PC-9 (cell line): ENCODE measurements around the gene HNRNPU.

Experiments
- EZH2 ChIP-seq: fragments of 200-600 bp; sonication (generic); IDR thresholded peaks from 2 replicates; pipeline ENCODE4 v1.8.0; 2017; ENCODE audit warnings: antibody characterized with exemption, low read depth
- TF ChIP-seq, protein P1 (sequence below): fragments of 200-600 bp; sonication (generic); conservative IDR thresholded peaks from 2 replicates; pipeline ENCODE4 v1.6.1; 2017; ENCODE audit warnings: mixed run types, antibody characterized with exemption, mild to moderate bottlenecking, moderate library complexity

- TF ChIP-seq, protein P1, sequence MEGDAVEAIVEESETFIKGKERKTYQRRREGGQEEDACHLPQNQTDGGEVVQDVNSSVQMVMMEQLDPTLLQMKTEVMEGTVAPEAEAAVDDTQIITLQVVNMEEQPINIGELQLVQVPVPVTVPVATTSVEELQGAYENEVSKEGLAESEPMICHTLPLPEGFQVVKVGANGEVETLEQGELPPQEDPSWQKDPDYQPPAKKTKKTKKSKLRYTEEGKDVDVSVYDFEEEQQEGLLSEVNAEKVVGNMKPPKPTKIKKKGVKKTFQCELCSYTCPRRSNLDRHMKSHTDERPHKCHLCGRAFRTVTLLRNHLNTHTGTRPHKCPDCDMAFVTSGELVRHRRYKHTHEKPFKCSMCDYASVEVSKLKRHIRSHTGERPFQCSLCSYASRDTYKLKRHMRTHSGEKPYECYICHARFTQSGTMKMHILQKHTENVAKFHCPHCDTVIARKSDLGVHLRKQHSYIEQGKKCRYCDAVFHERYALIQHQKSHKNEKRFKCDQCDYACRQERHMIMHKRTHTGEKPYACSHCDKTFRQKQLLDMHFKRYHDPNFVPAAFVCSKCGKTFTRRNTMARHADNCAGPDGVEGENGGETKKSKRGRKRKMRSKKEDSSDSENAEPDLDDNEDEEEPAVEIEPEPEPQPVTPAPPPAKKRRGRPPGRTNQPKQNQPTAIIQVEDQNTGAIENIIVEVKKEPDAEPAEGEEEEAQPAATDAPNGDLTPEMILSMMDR, result no peak
- no peak for TF ChIP-seq EZH2
Observed at GRCh38 chr1:244901400-244902015, 37.2 kb upstream of the HNRNPU start.
